ENCODE results near the gene DCST1.

Gene DCST1

GRCh38 chr1:155062702-155063411, 29.2 kb downstream of the DCST1 start:
- TF ChIP-seq CTCF (IDR thresholded peaks at IDR 0.05; ENCODE audit: insufficient read depth, low read depth, low read length, missing control alignments): peak; percentile 86
- peak overlapping the region; percentile 79 for H3K4me3 ChIP-seq (ENCODE audit: low read depth, low read length)
- peak; percentile 63 for DNase-seq (ENCODE audit: low read depth)

DNA sequence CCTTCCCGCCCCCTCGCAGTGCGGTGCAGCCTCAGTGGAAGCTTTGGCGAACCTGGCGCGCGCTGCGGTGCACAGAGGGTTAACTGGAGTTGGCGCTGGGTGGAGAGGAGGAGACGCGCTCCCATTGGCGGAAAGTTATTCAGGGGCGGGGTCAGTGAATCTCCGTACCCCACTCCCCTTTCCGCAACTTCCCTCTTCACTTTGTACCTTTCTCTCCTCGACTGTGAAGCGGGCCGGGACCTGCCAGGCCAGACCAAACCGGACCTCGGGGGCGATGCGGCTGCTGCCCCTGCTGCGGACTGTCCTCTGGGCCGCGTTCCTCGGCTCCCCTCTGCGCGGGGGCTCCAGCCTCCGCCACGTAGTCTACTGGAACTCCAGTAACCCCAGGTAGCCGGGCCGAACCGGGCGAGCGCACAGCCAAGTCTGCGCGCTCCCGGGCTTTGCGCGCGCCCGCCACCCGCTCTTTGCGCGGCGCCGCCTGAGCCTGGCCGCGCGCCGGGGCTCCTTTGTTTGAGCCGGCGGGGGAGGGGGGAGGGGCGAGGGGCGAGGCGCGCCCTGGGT, 30.0 kb downstream of the DCST1 start, which contains the start of gene EFNA4:
EFNA4 (plus strand) TSS at position 191 of the 561 bp plus-strand sequence; CDS start at position 275, 84 bp downstream.
- no peak for TF ChIP-seq CTCF (IDR thresholded peaks at IDR 0.05; ENCODE audit: insufficient read depth, low read depth, low read length, missing control alignments)
- H3K4me3 ChIP-seq (ENCODE audit: low read depth, low read length): peak within 1 kb of the TSS; percentile 79
- DNase-seq (ENCODE audit: low read depth): peak; percentile 90

- DNase-seq (ENCODE audit: low read depth): peak; percentile 34
- H3K4me3 ChIP-seq (ENCODE audit: low read depth, low read length): peak overlapping the region; percentile 79
- no peak for TF ChIP-seq CTCF (IDR thresholded peaks at IDR 0.05; ENCODE audit: insufficient read depth, low read depth, low read length, missing control alignments)
Observed at GRCh38 chr1:155064111-155064831, 30.6 kb downstream of the DCST1 start.

- no peak for DNase-seq (ENCODE audit: low read depth)
- TF ChIP-seq CTCF (IDR thresholded peaks at IDR 0.05; ENCODE audit: insufficient read depth, low read depth, low read length, missing control alignments): no peak
- no peak overlapping the region for H3K4me3 ChIP-seq (ENCODE audit: low read depth, low read length)
Observed at GRCh38 chr1:155064832-155065429, 31.3 kb downstream of the DCST1 start.

GRCh38 chr1:155066777-155067176, 33.2 kb downstream of the DCST1 start:
- TF ChIP-seq CTCF (IDR thresholded peaks at IDR 0.05; ENCODE audit: insufficient read depth, low read depth, low read length, missing control alignments): no peak
- no peak overlapping the region for H3K4me3 ChIP-seq (ENCODE audit: low read depth, low read length)
- DNase-seq (ENCODE audit: low read depth): no peak

- TF ChIP-seq CTCF (IDR thresholded peaks at IDR 0.05; ENCODE audit: insufficient read depth, low read depth, low read length, missing control alignments): no peak
- DNase-seq (ENCODE audit: low read depth): no peak
- no peak overlapping the region for H3K4me3 ChIP-seq (ENCODE audit: low read depth, low read length)
Observed at GRCh38 chr1:155068599-155068998, 35.0 kb downstream of the DCST1 start.
